Right cardiac atrium (tissue), 5 donors: ENCODE results near the gene AOPEP. TPM values are rescaled to one million over a fixed set of nuclear protein-coding genes. Genes with fewer than 3 reads are reported as not detected.

ENCODE experiments used
- ATAC-seq, 2 donors: fragments of 200-7000 bp; cut with Tn5 transposase; one replicate each; pipeline versions ENCODE4 v1.8.0 to v1.9.1; 2020; ENCODE audit warnings: moderate library complexity in 2 of 2, mild to moderate bottlenecking in 1 of 2
- DNase-seq, 3 donors: peaks; one replicate each; pipeline ENCODE4 v3.0.0-alpha.2; 2020
- H3K27ac ChIP-seq: one replicate; pipeline ENCODE4 v1.5.1; 2013; ENCODE audit warnings: mild to moderate bottlenecking, low read length, control low read depth, moderate library complexity
- H3K27me3 ChIP-seq: one replicate; pipeline ENCODE4 v1.6.1; 2013; ENCODE audit not compliant: control insufficient read depth, insufficient read depth
- H3K4me1 ChIP-seq: one replicate; pipeline ENCODE4 v1.6.1; 2013; ENCODE audit warnings: low read length; ENCODE audit not compliant: control insufficient read depth, insufficient read depth
- H3K4me3 ChIP-seq: one replicate; pipeline ENCODE4 v1.5.1; 2013; ENCODE audit warnings: low read length, control low read depth
- H3K9me3 ChIP-seq: one replicate; pipeline ENCODE4 v1.6.1; 2013; ENCODE audit warnings: low read length; ENCODE audit not compliant: control insufficient read depth
- WGBS: extraction: QIAGEN DNeasy Blood & Tissue Kit; methylation state at CpG from one replicate; pipeline ENCODE4 v1.1.7; 2013; 5-methylcytosine and 5-hydroxymethylcytosine counted together
- intact Hi-C, 4 donors: fragments of 100-400 bp; cut with DNase I; formaldehyde crosslinking; loops; one replicate each; pipeline versions ENCODE4 v1.11.0 to v1.14.0; 2022 to 2023
- polyA plus RNA-seq: library from polyadenylated mRNA; stranded (reverse); fragments of 200-250 nt; gene quantifications from one replicate; pipeline ENCODE4 v1.2.3, GENCODE V29; 2013
- total RNA-seq, 4 donors: library from RNA; stranded (reverse); fragmentation: NEBNext Ultra II Directional; extraction: Animal tissue kit (Norgen Biotek cat#: 25700); gene quantifications; one replicate each; pipeline ENCODE4 v1.2.1, GENCODE V29; 2021
- donor health status: healthy with polysubstance abuse.
- donor health status: DM: no; HTN: yes; CAD: no.
- donor health status: DM: no; HTN: no; CAD: no.
- donor health status: DM: no; HTN: yes; CAD: no; lungs with severe emphysema.
- donor health status: DM: yes; HTN: yes; CAD: no.

The AOPEP gene
- total and polyA plus RNA-seq, 5 donors: 124 to 170 (median 154) TPM

GRCh38 chr9:94805051-94805489, 78.6 kb downstream of the AOPEP start:
- WGBS: 84% methylated on average over 8 of the region's 8 CpGs
- Histone ChIP-seq H3K27ac (peak overlapping the region; percentile 72), H3K4me3 (no peak overlapping the region), H3K27me3 (no peaks in the 10 kb centered on the region), H3K4me1 (peaks cover 2% of the 10 kb centered on the region), H3K9me3 (no peaks in the 10 kb centered on the region)
- intact Hi-C loops: no loop called here
- DNase-seq (peak in 1 of 3 donors; percentile 53), ATAC-seq (no peak)

GRCh38 chr9:94805585-94805984, 79.1 kb downstream of the AOPEP start:
- Histone ChIP-seq H3K9me3 (no peaks in the 10 kb centered on the region), H3K4me3 (no peak overlapping the region), H3K27ac (no peak overlapping the region), H3K27me3 (no peaks in the 10 kb centered on the region), H3K4me1 (peaks cover 2% of the 10 kb centered on the region)
- 34% methylated on average over 3 of the region's 3 CpGs for WGBS
- DNase-seq: no peak
- ATAC-seq: peak; percentile 81 to 83
- intact Hi-C loops: no loop called here

GRCh38 chr9:94806307-94806893, 79.9 kb downstream of the AOPEP start:
- intact Hi-C loops: no loop called here
- DNase-seq: no peak
- no peak for ATAC-seq
- Histone ChIP-seq H3K27me3 (no peaks in the 10 kb centered on the region), H3K9me3 (no peaks in the 10 kb centered on the region), H3K4me3 (no peak overlapping the region), H3K4me1 (peaks cover 2% of the 10 kb centered on the region), H3K27ac (no peak overlapping the region)
- WGBS: 95% methylated on average over 3 of the region's 3 CpGs

GRCh38 chr9:94807556-94807955, 81.1 kb downstream of the AOPEP start:
- ATAC-seq: no peak
- intact Hi-C loops: no loop called here
- H3K27me3 ChIP-seq: no peaks in the 10 kb centered on the region
- WGBS: 95% methylated on average over 3 of the region's 3 CpGs
- no peaks in the 10 kb centered on the region for H3K9me3 ChIP-seq
- H3K27ac ChIP-seq: no peak overlapping the region
- no peak overlapping the region for H3K4me3 ChIP-seq
- H3K4me1 ChIP-seq: peaks cover 2% of the 10 kb centered on the region
- DNase-seq: no peak

- H3K9me3 ChIP-seq: no peaks in the 10 kb centered on the region
- ATAC-seq (no peak), DNase-seq (no peak)
- H3K4me3 ChIP-seq: no peak overlapping the region
- H3K4me1 ChIP-seq: peaks cover 2% of the 10 kb centered on the region
- no peaks in the 10 kb centered on the region for H3K27me3 ChIP-seq
- H3K27ac ChIP-seq: no peak overlapping the region
- intact Hi-C loops: no loop called here
- 98% methylated on average over 6 of the region's 6 CpGs for WGBS
Observed at GRCh38 chr9:94808926-94809700, 82.6 kb downstream of the AOPEP start.

GRCh38 chr9:94809778-94810177, 83.3 kb downstream of the AOPEP start:
- H3K27ac ChIP-seq: no peak overlapping the region
- peaks cover 2% of the 10 kb centered on the region for H3K4me1 ChIP-seq
- ATAC-seq: no peak

GRCh38 chr9:94811074-94811473, 84.6 kb downstream of the AOPEP start:
- DNase-seq (no peak), ATAC-seq (no peak)
- 97% methylated on average over 2 of the region's 2 CpGs for WGBS
- Histone ChIP-seq H3K4me3 (no peak overlapping the region), H3K9me3 (no peaks in the 10 kb centered on the region), H3K27ac (no peak overlapping the region), H3K27me3 (no peaks in the 10 kb centered on the region), H3K4me1 (peaks cover 2% of the 10 kb centered on the region)
- intact Hi-C loops: no loop called here

More at GRCh38 chr9:94809778-94810177, 83.3 kb downstream of the AOPEP start:
- H3K9me3 ChIP-seq: no peaks in the 10 kb centered on the region
- 97% methylated on average over 6 of the region's 6 CpGs for WGBS
- intact Hi-C loops: no loop called here
- no peak for DNase-seq
- no peak overlapping the region for H3K4me3 ChIP-seq
- no peaks in the 10 kb centered on the region for H3K27me3 ChIP-seq

- H3K27ac ChIP-seq: no peak overlapping the region
- no peak for DNase-seq
- intact Hi-C loops: no loop called here
- ATAC-seq: peak in 1 of 2 donors; percentile 39
- no peaks in the 10 kb centered on the region for H3K27me3 ChIP-seq
- no peaks in the 10 kb centered on the region for H3K9me3 ChIP-seq
- no peak overlapping the region for H3K4me3 ChIP-seq
- H3K4me1 ChIP-seq: peaks cover 2% of the 10 kb centered on the region
- 96% methylated on average over 2 of the region's 2 CpGs for WGBS
Observed at GRCh38 chr9:94812343-94812742, 85.8 kb downstream of the AOPEP start.

- 89% methylated on average over 1 of the region's 1 CpG for WGBS
- intact Hi-C loops: no loop called here
- ATAC-seq (peak in 1 of 2 donors; percentile 37), DNase-seq (no peak)
- H3K9me3 ChIP-seq: no peaks in the 10 kb centered on the region
- peaks cover 5% of the 10 kb centered on the region for H3K4me1 ChIP-seq
- no peaks in the 10 kb centered on the region for H3K27me3 ChIP-seq
- H3K27ac ChIP-seq: no peak overlapping the region
- no peak overlapping the region for H3K4me3 ChIP-seq
Observed at GRCh38 chr9:94813379-94813778, 86.9 kb downstream of the AOPEP start.

- ATAC-seq (no peak), DNase-seq (peak in 1 of 3 donors; percentile 43)
- WGBS: 70% methylated on average over 7 of the region's 7 CpGs
- intact Hi-C loops: no loop called here
- Histone ChIP-seq H3K4me1 (peaks cover 3% of the 10 kb centered on the region), H3K4me3 (no peak overlapping the region), H3K27ac (peak overlapping the region; percentile 42), H3K9me3 (no peaks in the 10 kb centered on the region), H3K27me3 (no peaks in the 10 kb centered on the region)
Observed at GRCh38 chr9:94817291-94818177, 91.0 kb downstream of the AOPEP start.

GRCh38 chr9:94818178-94818541, 91.7 kb downstream of the AOPEP start:
- H3K27ac ChIP-seq: peak overlapping the region; percentile 42
- H3K4me1 ChIP-seq: peaks cover 3% of the 10 kb centered on the region
- 80% methylated on average over 2 of the region's 2 CpGs for WGBS
- ATAC-seq (no peak), DNase-seq (no peak)
- H3K9me3 ChIP-seq: no peaks in the 10 kb centered on the region
- no peaks in the 10 kb centered on the region for H3K27me3 ChIP-seq
- intact Hi-C loops: no loop called here
- H3K4me3 ChIP-seq: no peak overlapping the region
